C4-2B (cell line): ENCODE results near the gene SORCS2.

ENCODE experiments used
- CTCF ChIP-seq: fragments of 450-650 bp; conservative IDR thresholded peaks from 2 replicates; pipeline ENCODE4 v1.5.1; 2017; ENCODE audit warnings: mild to moderate bottlenecking
- ZFX ChIP-seq: fragments of 450-650 bp; IDR thresholded peaks from 2 replicates; pipeline ENCODE4 v1.6.1; 2017

- TF ChIP-seq CTCF (no peak), ZFX (no peak)
These were observed 83.3 kb downstream of the SORCS2 start for GRCh38 chr4:7275490-7276154.
